ENCODE results near the gene ITFG2.
"Not testable (repeated sequence)": the region's sequence is repeated elsewhere in the genome, so short reads cannot be mapped to it uniquely, and the experiment has no call there.

Gene ITFG2

GRCh38 chr12:2812290-2813213, at the start of gene ITFG2:
TSS of gene ITFG2 (plus strand) at chr12:2812668. CDS start at chr12:2812761, 93 bp downstream.
- peak; percentile 95 for DNase-seq (ENCODE audit: low read depth)

- no peak for DNase-seq (ENCODE audit: low read depth)
Observed at GRCh38 chr12:2764398-2764797, 48.1 kb upstream of the ITFG2 start.

GRCh38 chr12:2765052-2765451, 47.4 kb upstream of the ITFG2 start:
- DNase-seq (ENCODE audit: low read depth): no peak

- DNase-seq (ENCODE audit: low read depth): no peak
Observed at GRCh38 chr12:2765608-2766007, 46.9 kb upstream of the ITFG2 start.

GRCh38 chr12:2768224-2768961, 44.1 kb upstream of the ITFG2 start:
- DNase-seq (ENCODE audit: low read depth): no peak

- no peak for DNase-seq (ENCODE audit: low read depth)
Observed at GRCh38 chr12:2769866-2770533, 42.5 kb upstream of the ITFG2 start.

- not testable (repeated sequence) for DNase-seq (ENCODE audit: low read depth)
Observed at GRCh38 chr12:2770544-2770943, 41.9 kb upstream of the ITFG2 start.

GRCh38 chr12:2772370-2772769, 40.1 kb upstream of the ITFG2 start:
- no peak for DNase-seq (ENCODE audit: low read depth)

GRCh38 chr12:2773199-2773875, 39.1 kb upstream of the ITFG2 start:
- DNase-seq (ENCODE audit: low read depth): no peak

- DNase-seq (ENCODE audit: low read depth): no peak
Observed at GRCh38 chr12:2775431-2775830, 37.0 kb upstream of the ITFG2 start.

GRCh38 chr12:2776129-2776806, 36.2 kb upstream of the ITFG2 start:
- DNase-seq (ENCODE audit: low read depth): no peak

- DNase-seq (ENCODE audit: low read depth): no peak
Observed at GRCh38 chr12:2779281-2779680, 33.2 kb upstream of the ITFG2 start.

GRCh38 chr12:2783936-2784600, 28.4 kb upstream of the ITFG2 start:
- no peak for DNase-seq (ENCODE audit: low read depth)

GRCh38 chr12:2785017-2785416, 27.5 kb upstream of the ITFG2 start:
- DNase-seq (ENCODE audit: low read depth): no peak

GRCh38 chr12:2791089-2791488, 21.4 kb upstream of the ITFG2 start:
- DNase-seq (ENCODE audit: low read depth): no peak

- DNase-seq (ENCODE audit: low read depth): no peak
Observed at GRCh38 chr12:2792671-2793500, 19.6 kb upstream of the ITFG2 start.

- no peak for DNase-seq (ENCODE audit: low read depth)
Observed at GRCh38 chr12:2793561-2793960, 18.9 kb upstream of the ITFG2 start.

GRCh38 chr12:2794191-2794735, 18.2 kb upstream of the ITFG2 start:
- DNase-seq (ENCODE audit: low read depth): no peak

- DNase-seq (ENCODE audit: low read depth): peak; percentile 86
Observed at GRCh38 chr12:2794736-2795289, 17.7 kb upstream of the ITFG2 start, which contains the start of gene FKBP4. TSS of gene FKBP4 (plus strand) at chr12:2794970. CDS start at chr12:2795140, 170 bp downstream.

Data from T-helper 22 cell (primary cell).